ENCODE results near the gene FBXW12.

FBXW12 gene

GRCh38 chr3:48437812-48438211, 65.8 kb downstream of the FBXW12 start:
- no peak for DNase-seq

GRCh38 chr3:48439820-48440589, 68.0 kb downstream of the FBXW12 start, which contains the start of the genes CCDC51 and TMA7:
Gene CCDC51, minus strand, starts transcription at chr3:48440119. Its CDS starts 4,991 bp downstream, at chr3:48435128.
Gene TMA7, plus strand, starts transcription at chr3:48440257. Its CDS starts 40 bp downstream, at chr3:48440297.
- peak; percentile 98 for DNase-seq

GRCh38 chr3:48440590-48440958, 68.6 kb downstream of the FBXW12 start:
- no peak for DNase-seq

- no peak for DNase-seq
These were observed 69.9 kb downstream of the FBXW12 start for GRCh38 chr3:48441940-48442339.
